Gastrocnemius medialis (tissue), 4 donors: Measurements from ENCODE around the gene UBR4. TPM values are rescaled to one million over a fixed set of nuclear protein-coding genes. Genes with fewer than 3 reads are reported as not detected.

Experiments used
- ATAC-seq, 2 donors: fragments of 150-250 bp; one replicate each; pipeline ENCODE4 v1.9.1; 2016
- DNase-seq, 2 donors: peaks; one replicate each; pipeline ENCODE4 v3.0.0-alpha.2; 2019
- H3K27ac ChIP-seq, 4 donors: fragments of 200-600 bp; sonication (generic); 1 replicate in 1 of 4; 2 replicates in 3 of 4; pipeline ENCODE4 v1.5.1; 2016 to 2018; ENCODE audit warnings: mild to moderate bottlenecking in 2 of 4, moderate library complexity in 1 of 4
- H3K27me3 ChIP-seq, 3 donors: fragments of 200-600 bp; sonication (generic) in 2 of 3; 1 replicate in 1 of 3; 2 replicates in 2 of 3; pipeline versions ENCODE4 v1.5.1 to v1.6.0; 2016 to 2019; ENCODE audit warnings: mild to moderate bottlenecking in 1 of 3, moderate library complexity in 1 of 3
- H3K36me3 ChIP-seq, 2 donors: fragments of 200-600 bp; sonication (generic) in 1 of 2; one replicate each; pipeline ENCODE4 v1.5.1; 2017 to 2018
- H3K4me1 ChIP-seq, 2 donors: fragments of 200-600 bp; sonication (generic) in 1 of 2; one replicate each; pipeline ENCODE4 v1.5.1; 2016 to 2017; ENCODE audit warnings: mild to moderate bottlenecking in 2 of 2
- H3K4me3 ChIP-seq, 4 donors: fragments of 200-600 bp; sonication (generic) in 3 of 4; 1 replicate in 1 of 4; 2 replicates in 3 of 4; pipeline ENCODE4 v1.5.1; 2016 to 2019; ENCODE audit warnings: mild to moderate bottlenecking in 2 of 4
- H3K9me3 ChIP-seq, 3 donors: fragments of 200-600 bp; sonication (generic) in 2 of 3; 1 replicate in 1 of 3; 2 replicates in 2 of 3; pipeline ENCODE4 v1.5.1; 2016 to 2019
- POLR2A ChIP-seq, 2 donors: fragments of 450-650 bp; IDR thresholded peaks; one replicate each; pipeline ENCODE4 v1.6.1; 2017; ENCODE audit warnings: antibody characterized with exemption in 2 of 2, mild to moderate bottlenecking in 2 of 2, moderate library complexity in 2 of 2
- in situ Hi-C, 4 donors: fragments of 200-750 bp; cut with MboI; loops; one replicate each; pipeline versions ENCODE4 v1.15.0 to v1.8.0; 2017; ENCODE audit warnings: low sequenced_read_pairs in 4 of 4
- intact Hi-C: fragments of 100-400 bp; cut with DNase I; formaldehyde crosslinking; loops from one replicate; pipeline ENCODE4 v1.15.1; 2023; ENCODE audit warnings: low total_unique reads
- total RNA-seq, 4 donors: library from RNA; depleted of rRNA; stranded (reverse); fragments of >200 nt; gene quantifications; one replicate each; pipeline versions ENCODE4 v1.1.0 to v1.2.3, GENCODE V29; 2016
- TF ChIP-seq, protein P1 (sequence below), 5 experiments: fragments of 450-650 bp in 3 of 5; fragments of 200-600 bp in 2 of 5; sonication (generic) in 2 of 5; IDR thresholded peaks in 4 of 5; conservative IDR thresholded peaks in 1 of 5; 1 replicate in 4 of 5; 2 replicates in 1 of 5; pipeline ENCODE4 v1.5.1; 2016 to 2019; ENCODE audit warnings: antibody characterized with exemption in 5 of 5, mild to moderate bottlenecking in 3 of 5, moderate library complexity in 3 of 5

Gene UBR4
- total RNA-seq, 4 donors from 2014 or later = 156 to 293 (median 197) TPM

DNA sequence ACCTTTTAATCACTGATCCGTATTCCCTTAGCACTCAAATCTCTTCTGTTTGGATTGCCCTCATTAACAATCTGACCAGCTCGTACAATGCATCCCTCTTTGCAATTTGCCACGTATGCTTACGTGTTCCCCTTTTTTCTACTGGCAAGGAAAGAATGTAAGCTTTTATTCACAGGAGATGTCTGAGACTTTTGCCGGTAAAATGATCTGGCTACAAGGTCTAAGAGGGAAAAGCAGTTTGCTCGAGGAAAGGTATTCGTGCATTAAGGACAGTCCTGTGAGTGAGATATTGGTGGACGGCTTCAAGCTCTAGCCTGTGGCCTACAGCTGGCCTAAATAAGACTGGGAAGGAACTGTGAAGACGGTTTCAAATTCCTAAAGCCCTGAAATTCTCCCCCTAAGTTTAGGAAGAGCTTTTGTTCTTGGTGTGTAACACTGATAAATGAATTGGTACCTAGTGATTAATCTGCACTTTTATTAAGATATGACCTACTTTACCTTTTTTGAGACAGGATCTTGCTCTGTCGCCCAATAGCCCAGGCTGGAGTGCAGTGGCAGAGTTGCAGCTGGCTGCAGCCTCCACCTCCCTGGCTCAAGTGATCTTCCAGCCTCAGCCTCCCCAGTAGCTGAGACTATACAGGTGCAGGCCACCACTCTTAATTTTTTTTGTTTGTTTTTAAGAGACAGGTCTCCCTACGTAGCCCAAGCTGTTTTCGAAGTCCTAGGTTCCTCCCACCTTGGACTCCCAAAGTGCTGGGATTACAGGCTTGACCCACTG lies 895 bp upstream of the UBR4 start:
- Histone ChIP-seq H3K27ac (peak overlapping the region; percentile 93 to 97 (median 95)), H3K9me3 (no peaks in the 10 kb centered on the region), H3K4me3 (peak overlapping the region; percentile 84 to 92 (median 88)), H3K27me3 (no peaks in the 10 kb centered on the region), H3K36me3 (no peaks in the 10 kb centered on the region), H3K4me1 (peaks cover 57 to 67% of the 10 kb centered on the region in 2 donors)
- no peak for TF ChIP-seq POLR2A (IDR thresholded peaks at IDR 0.05)
- TF ChIP-seq, protein P1, sequence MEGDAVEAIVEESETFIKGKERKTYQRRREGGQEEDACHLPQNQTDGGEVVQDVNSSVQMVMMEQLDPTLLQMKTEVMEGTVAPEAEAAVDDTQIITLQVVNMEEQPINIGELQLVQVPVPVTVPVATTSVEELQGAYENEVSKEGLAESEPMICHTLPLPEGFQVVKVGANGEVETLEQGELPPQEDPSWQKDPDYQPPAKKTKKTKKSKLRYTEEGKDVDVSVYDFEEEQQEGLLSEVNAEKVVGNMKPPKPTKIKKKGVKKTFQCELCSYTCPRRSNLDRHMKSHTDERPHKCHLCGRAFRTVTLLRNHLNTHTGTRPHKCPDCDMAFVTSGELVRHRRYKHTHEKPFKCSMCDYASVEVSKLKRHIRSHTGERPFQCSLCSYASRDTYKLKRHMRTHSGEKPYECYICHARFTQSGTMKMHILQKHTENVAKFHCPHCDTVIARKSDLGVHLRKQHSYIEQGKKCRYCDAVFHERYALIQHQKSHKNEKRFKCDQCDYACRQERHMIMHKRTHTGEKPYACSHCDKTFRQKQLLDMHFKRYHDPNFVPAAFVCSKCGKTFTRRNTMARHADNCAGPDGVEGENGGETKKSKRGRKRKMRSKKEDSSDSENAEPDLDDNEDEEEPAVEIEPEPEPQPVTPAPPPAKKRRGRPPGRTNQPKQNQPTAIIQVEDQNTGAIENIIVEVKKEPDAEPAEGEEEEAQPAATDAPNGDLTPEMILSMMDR (IDR thresholded peaks at IDR 0.05 in 4 of 5, conservative IDR thresholded peaks at IDR 0.05 in 1 of 5) = no peak
- in situ Hi-C loops (no loop called here), intact Hi-C loops (loop anchor here (2.0 to 10.0 kb wide), 2 partner anchors 30 to 256 kb away; partner anchors contain the start of gene IFFO2)
- DNase-seq (no peak), ATAC-seq (no peak)

DNA sequence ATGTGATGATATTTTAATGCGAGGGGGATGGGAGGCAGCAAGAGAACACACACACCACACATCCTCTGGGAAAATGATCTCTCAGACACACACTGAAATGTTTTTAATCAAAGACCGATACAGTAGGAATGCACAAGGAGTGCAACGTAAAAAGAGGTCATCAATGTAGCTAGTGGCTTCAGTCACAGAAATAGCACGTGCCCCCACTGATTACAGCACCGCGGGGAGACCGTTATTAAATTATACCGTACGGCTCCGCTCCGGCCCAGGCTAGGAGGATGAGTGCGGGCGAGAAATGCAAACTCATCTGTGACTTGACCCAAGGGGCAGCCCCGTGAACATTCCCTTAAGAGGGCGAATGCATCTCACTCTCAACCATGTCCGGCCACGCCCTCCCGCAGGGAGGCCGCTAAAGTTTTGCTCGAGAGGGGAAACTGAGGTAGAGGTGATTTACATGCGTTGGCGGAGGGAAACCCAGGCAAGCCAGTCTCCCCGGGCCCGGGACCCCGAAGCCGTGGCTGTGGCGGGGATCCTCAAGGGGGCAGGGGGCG lies 552 bp downstream of the UBR4 start:
- intact Hi-C loops = loop anchor here (10.0 kb wide), 1 partner anchor 225 kb away; no protein-coding TSS in a partner anchor

DNA sequence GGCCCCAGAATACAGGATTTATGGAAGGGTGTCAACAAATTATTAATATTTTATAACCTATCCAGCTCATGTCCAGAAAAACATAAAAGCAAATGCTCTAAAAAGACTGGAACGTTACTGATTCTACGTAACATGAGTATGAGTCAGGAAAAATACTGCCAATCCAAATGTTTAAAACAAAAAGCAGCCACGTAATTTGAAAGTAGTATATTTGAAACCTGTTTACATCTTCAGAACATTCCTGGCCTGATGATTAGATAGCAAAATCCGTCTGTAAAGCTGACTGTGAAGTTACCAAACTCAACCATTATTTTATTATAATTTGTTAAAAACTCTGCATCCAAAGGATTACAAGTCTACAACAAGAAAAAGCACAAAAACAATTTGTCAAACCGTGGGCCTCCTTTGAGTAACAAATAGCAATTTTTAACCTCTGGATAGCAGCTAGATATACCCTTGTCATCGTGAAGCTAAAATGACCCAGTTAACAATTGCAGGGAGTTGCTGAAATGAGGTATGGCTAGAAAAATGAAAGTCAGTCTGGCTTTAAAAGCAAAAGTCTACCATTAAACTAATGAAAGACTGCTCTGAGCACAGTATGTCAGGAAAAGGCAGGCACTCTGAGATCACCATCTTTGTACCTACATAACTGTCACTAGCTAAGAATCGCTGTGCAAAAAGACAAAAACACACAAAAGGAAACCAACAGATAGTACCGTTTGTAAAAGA lies 1.2 kb downstream of the UBR4 start:
- Histone ChIP-seq H3K4me1 (peaks cover 74 to 83% of the 10 kb centered on the region in 2 donors), H3K9me3 (no peaks in the 10 kb centered on the region), H3K36me3 (no peaks in the 10 kb centered on the region), H3K27me3 (no peaks in the 10 kb centered on the region), H3K4me3 (peak overlapping the region; percentile 84 to 92 (median 88)), H3K27ac (peak overlapping the region; percentile 93 to 97 (median 95))
- in situ Hi-C loops (no loop called here), intact Hi-C loops (loop anchor here (10.0 kb wide), 1 partner anchor 226 kb away; no protein-coding TSS in a partner anchor)
- ATAC-seq = no peak
- TF ChIP-seq, protein P1 (IDR thresholded peaks at IDR 0.05 in 4 of 5, conservative IDR thresholded peaks at IDR 0.05 in 1 of 5) = no peak
- TF ChIP-seq POLR2A (IDR thresholded peaks at IDR 0.05) = no peak
- no peak for DNase-seq

More for the DNA sequence above, 552 bp downstream of the UBR4 start:
- no peak for TF ChIP-seq POLR2A (IDR thresholded peaks at IDR 0.05)
- TF ChIP-seq, protein P1 (IDR thresholded peaks at IDR 0.05 in 4 of 5, conservative IDR thresholded peaks at IDR 0.05 in 1 of 5) = no peak
- Histone ChIP-seq H3K4me1 (peaks cover 70 to 81% of the 10 kb centered on the region in 2 donors), H3K4me3 (peak overlapping the region; percentile 84 to 92 (median 88)), H3K27ac (peak overlapping the region; percentile 93 to 97 (median 95)), H3K36me3 (no peaks in the 10 kb centered on the region), H3K27me3 (no peaks in the 10 kb centered on the region), H3K9me3 (no peaks in the 10 kb centered on the region)
- in situ Hi-C loops = no loop called here
- ATAC-seq (peak; percentile 46 to 59), DNase-seq (peak; percentile 9 to 52)

DNA sequence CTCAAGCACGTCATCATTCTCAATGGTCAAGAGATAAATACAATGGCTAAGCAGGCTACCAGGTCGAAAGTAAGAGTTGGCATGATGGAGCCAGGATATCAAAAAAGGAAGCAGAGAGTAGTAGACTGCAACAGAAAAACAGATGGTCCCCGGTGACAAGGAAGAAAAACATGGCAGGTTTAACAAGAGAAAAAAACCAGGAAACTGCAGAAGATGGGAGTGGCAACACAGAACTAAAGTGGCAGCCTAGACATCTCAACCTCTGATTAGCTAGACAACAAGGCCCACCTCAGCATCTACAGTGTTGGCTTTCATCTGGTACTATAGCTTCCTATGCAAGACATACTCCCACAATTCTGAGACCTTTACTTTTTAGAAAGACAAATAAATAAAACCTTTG lies 3.1 kb downstream of the UBR4 start:
- Histone ChIP-seq H3K4me1 (peaks cover 76 to 82% of the 10 kb centered on the region in 2 donors), H3K27me3 (no peaks in the 10 kb centered on the region), H3K27ac (peak overlapping the region; percentile 93 to 97 (median 95)), H3K4me3 (no peak overlapping the region), H3K9me3 (no peaks in the 10 kb centered on the region), H3K36me3 (no peaks in the 10 kb centered on the region)
- intact Hi-C loops = loop anchor here (10.0 kb wide), 1 partner anchor 228 kb away; no protein-coding TSS in a partner anchor
- in situ Hi-C loops = no loop called here
- no peak for TF ChIP-seq POLR2A (IDR thresholded peaks at IDR 0.05)
- TF ChIP-seq, protein P1 (IDR thresholded peaks at IDR 0.05 in 4 of 5, conservative IDR thresholded peaks at IDR 0.05 in 1 of 5) = no peak
- no peak for DNase-seq
- no peak for ATAC-seq
